Keratinocyte (primary cell): ENCODE data around the gene INPP5A. TPM values are rescaled to one million over a fixed set of nuclear protein-coding genes. Genes with fewer than 3 reads are reported as not detected.

Experiments used
- DNase-seq: peaks from one replicate; pipeline ENCODE4 v3.0.0-alpha.2; 2011; ENCODE audit warnings: low read depth, missing footprints, low spot score
- FAIRE-seq: peaks from 2 replicates; lab custom pipeline; 2011; peaks lifted over from hg19 to GRCh38; lab: Jason Lieb, UNC
- H2AFZ ChIP-seq: 2 replicates; pipeline ENCODE4 v1.6.0; 2012; ENCODE audit warnings: low read length, control low read depth, inconsistent platforms; ENCODE audit not compliant: control insufficient read depth
- H3K27ac ChIP-seq: 2 replicates; pipeline ENCODE4 v1.5.1; 2011; ENCODE audit warnings: low read length; ENCODE audit not compliant: control insufficient read depth, insufficient read depth
- H3K27me3 ChIP-seq: 3 replicates; pipeline ENCODE4 v1.6.0; 2011; ENCODE audit warnings: low read length; ENCODE audit not compliant: control insufficient read depth, insufficient read depth; ENCODE audit errors: extremely low read depth
- H3K36me3 ChIP-seq, 2 experiments: 2 replicates in 1 of 2; 3 replicates in 1 of 2; pipeline ENCODE4 v1.5.1; 2011; ENCODE audit warnings: low read length in 2 of 2, mild to moderate bottlenecking in 1 of 2; ENCODE audit not compliant: control insufficient read depth in 2 of 2, insufficient read depth in 2 of 2; ENCODE audit errors: extremely low read depth in 1 of 2
- H3K4me1 ChIP-seq: 3 replicates; pipeline ENCODE4 v1.5.1; 2011; ENCODE audit warnings: low read length; ENCODE audit not compliant: control insufficient read depth, insufficient read depth; ENCODE audit errors: extremely low read depth
- H3K4me2 ChIP-seq: 3 replicates; pipeline ENCODE4 v1.6.0; 2011; ENCODE audit warnings: low read depth, low read length; ENCODE audit not compliant: control insufficient read depth, insufficient read depth; ENCODE audit errors: extremely low read depth
- H3K4me3 ChIP-seq, 3 experiments: fragments of 200-600 bp in 1 of 3; sonication (generic) in 1 of 3; 2 replicates in 2 of 3; 3 replicates in 1 of 3; pipeline ENCODE4 v1.5.1; 2011 to 2016; ENCODE audit warnings: low read length in 3 of 3, mild to moderate bottlenecking in 3 of 3, control low read depth in 2 of 3, inconsistent platforms in 1 of 3, low read depth in 1 of 3, mixed read lengths in 1 of 3, mixed run types in 1 of 3, moderate library complexity in 1 of 3; ENCODE audit not compliant: control insufficient read depth in 2 of 3, insufficient read depth in 2 of 3; ENCODE audit errors: extremely low read depth in 1 of 3
- H3K79me2 ChIP-seq: 2 replicates; pipeline ENCODE4 v1.6.0; 2012; ENCODE audit warnings: low read length; ENCODE audit not compliant: control insufficient read depth, insufficient read depth
- H3K9ac ChIP-seq: 3 replicates; pipeline ENCODE4 v1.6.0; 2011; ENCODE audit warnings: low read length; ENCODE audit not compliant: control insufficient read depth, insufficient read depth; ENCODE audit errors: extremely low read depth
- H3K9me1 ChIP-seq: 3 replicates; pipeline ENCODE4 v1.6.0; 2011; ENCODE audit warnings: low read length; ENCODE audit not compliant: control insufficient read depth, insufficient read depth; ENCODE audit errors: extremely low read depth
- H3K9me3 ChIP-seq: 2 replicates; pipeline ENCODE4 v1.5.1; 2012; ENCODE audit warnings: low read depth, low read length; ENCODE audit not compliant: control insufficient read depth
- H4K20me1 ChIP-seq: 3 replicates; pipeline ENCODE4 v1.6.0; 2011; ENCODE audit warnings: low read length; ENCODE audit not compliant: control insufficient read depth, insufficient read depth; ENCODE audit errors: extremely low read depth
- CTCF ChIP-seq, 3 experiments: IDR thresholded peaks in 1 of 3; conservative IDR thresholded peaks in 1 of 3; optimal IDR thresholded peaks in 1 of 3; 2 replicates in 2 of 3; 3 replicates in 1 of 3; pipeline versions ENCODE3 to v1.5.1; 2011; ENCODE audit warnings: low read length in 3 of 3, mild to moderate bottlenecking in 3 of 3, moderate library complexity in 2 of 3, control low read depth in 1 of 3, inconsistent platforms in 1 of 3; ENCODE audit not compliant: insufficient read depth in 2 of 3; ENCODE audit errors: extremely low read depth in 1 of 3
- EZH2 ChIP-seq: IDR thresholded peaks from one replicate; pipeline ENCODE4 v1.6.1; 2012; ENCODE audit warnings: inconsistent platforms, mild to moderate bottlenecking, low read length, moderate library complexity
- dilution Hi-C: fragments of 300-500 bp; cut with MboI; formaldehyde crosslinking; loops from one replicate; pipeline ENCODE4 v1.7.0; 2020; ENCODE audit warnings: low sequenced_read_pairs; ENCODE audit not compliant: extremely low pct_ligation_motif_present
- polyA plus RNA-seq, 5 experiments: library from polyadenylated mRNA; depleted of rRNA in 3 of 5; stranded (reverse) in 3 of 5; stranded (forward) in 1 of 5; unstranded in 1 of 5; fragments of >200 nt; gene quantifications; 1 replicate in 1 of 5; 2 replicates in 3 of 5; 3 replicates in 1 of 5; pipeline versions ENCODE4 v1.2.1 to v1.2.3, GENCODE V29; 2011 to 2012; ENCODE audit warnings: missing spikeins in 2 of 5, low read depth in 1 of 5, low replicate concordance in 1 of 5

Gene INPP5A
- polyA plus RNA-seq, 1 donor (not counting 4 experiments of a cell fraction or from before 2014, with no cell fraction given): 11.2 TPM

- H4K20me1 ChIP-seq: peaks cover 2% of the 10 kb centered on the region
- FAIRE-seq (no peak), DNase-seq (no peak)
- no peaks in the 10 kb centered on the region for H3K9me3 ChIP-seq
- no peaks in the 10 kb centered on the region for H3K4me1 ChIP-seq
- H2AFZ ChIP-seq: no peak overlapping the region
- H3K27me3 ChIP-seq: no peaks in the 10 kb centered on the region
- no peaks in the 10 kb centered on the region for H3K9me1 ChIP-seq
- no peak overlapping the region for H3K27ac ChIP-seq
- H3K4me2 ChIP-seq: no peak overlapping the region
- no peaks in the 10 kb centered on the region for H3K36me3 ChIP-seq
- no peak overlapping the region for H3K9ac ChIP-seq
- TF ChIP-seq CTCF (optimal IDR thresholded peaks at IDR 0.05 in 1 of 3, IDR thresholded peaks at IDR 0.05 in 1 of 3, conservative IDR thresholded peaks at IDR 0.05 in 1 of 3; ENCODE audit: extremely low read depth in 1 of 3, insufficient read depth in 2 of 3, low read length in 3 of 3): no peak
- H3K79me2 ChIP-seq: peaks cover 7% of the 10 kb centered on the region
- no peak overlapping the region for H3K4me3 ChIP-seq
- dilution Hi-C loops: no loop called here
Measured at GRCh38 chr10:132580143-132580542, 42.6 kb downstream of the INPP5A start.

GRCh38 chr10:132580617-132581016 is 43.0 kb downstream of the INPP5A start:
- Histone ChIP-seq H3K4me3 (no peak overlapping the region), H3K9me3 (no peaks in the 10 kb centered on the region), H3K4me1 (no peaks in the 10 kb centered on the region), H4K20me1 (no peaks in the 10 kb centered on the region), H3K27me3 (no peaks in the 10 kb centered on the region), H2AFZ (no peak overlapping the region), H3K9me1 (no peaks in the 10 kb centered on the region), H3K9ac (no peak overlapping the region), H3K79me2 (peaks cover 8% of the 10 kb centered on the region), H3K4me2 (no peak overlapping the region), H3K27ac (no peak overlapping the region), H3K36me3 (no peaks in the 10 kb centered on the region)
- DNase-seq (no peak), FAIRE-seq (no peak)
- dilution Hi-C loops: no loop called here
- no peak for TF ChIP-seq CTCF (optimal IDR thresholded peaks at IDR 0.05 in 1 of 3, IDR thresholded peaks at IDR 0.05 in 1 of 3, conservative IDR thresholded peaks at IDR 0.05 in 1 of 3; ENCODE audit: extremely low read depth in 1 of 3, insufficient read depth in 2 of 3, low read length in 3 of 3)
- no peak for TF ChIP-seq EZH2
